HG02763 (cell line): Measurements from ENCODE around the gene RBM44.

Experiments
- ATAC-seq: cut with Tn5 transposase; IDR thresholded peaks from one replicate; pipeline ENCODE4 v1.9.1; 2021; ENCODE audit warnings: mild to moderate bottlenecking, moderate library complexity; ENCODE audit not compliant: unreplicated experiment

RBM44 gene

GRCh38 chr2:237870126-237870525 is 71.5 kb downstream of the RBM44 start:
- ATAC-seq: no peak

DNA sequence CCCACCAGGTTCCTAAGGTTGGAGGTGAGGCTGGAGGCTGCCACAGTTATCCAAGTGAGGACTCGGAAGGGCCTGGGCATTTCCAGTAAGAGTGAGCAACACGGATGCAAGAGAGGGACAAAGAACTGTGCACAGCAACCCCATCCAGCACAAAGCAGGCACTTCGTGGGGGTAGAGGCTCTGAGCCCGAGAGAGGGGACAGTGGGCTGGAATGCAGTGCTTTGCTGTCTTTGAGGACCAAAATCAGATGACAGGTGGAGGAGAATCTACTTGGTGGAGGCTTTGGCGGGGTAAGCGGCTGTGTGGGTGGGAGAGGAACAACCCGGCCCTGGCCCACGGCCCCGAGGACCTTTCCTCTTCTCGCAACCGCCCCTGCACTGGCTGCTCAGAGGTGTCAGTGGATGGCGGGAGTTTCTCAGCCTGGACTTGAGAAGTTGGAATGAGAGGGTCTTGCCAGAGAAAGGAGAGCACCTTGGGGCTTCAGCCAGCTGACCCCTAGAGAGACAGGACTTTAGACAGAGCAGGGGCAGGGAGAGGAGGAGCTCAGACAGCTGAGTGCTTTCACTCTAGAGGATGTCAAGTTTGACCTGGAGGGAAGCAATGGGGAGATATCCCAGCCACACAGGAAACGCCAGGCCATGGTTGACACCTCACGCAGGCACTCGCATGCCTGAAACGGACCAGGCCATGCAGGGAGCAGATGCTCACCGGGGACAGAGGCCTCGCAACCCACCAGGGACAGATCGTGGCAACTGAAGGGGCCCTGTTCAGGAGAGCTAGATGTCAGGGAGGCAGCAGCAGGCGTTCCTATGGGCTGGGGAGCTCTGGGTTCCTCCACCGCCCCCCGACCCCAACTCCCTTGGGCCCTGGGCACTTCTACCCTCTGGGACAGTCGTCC is 72.4 kb downstream of the RBM44 start:
- no peak for ATAC-seq

- ATAC-seq: no peak
Observed at GRCh38 chr2:237872178-237872887, 73.8 kb downstream of the RBM44 start.

GRCh38 chr2:237873421-237873831 is 74.8 kb downstream of the RBM44 start:
- ATAC-seq: no peak

- ATAC-seq: no peak
Observed at GRCh38 chr2:237873897-237874551, 75.4 kb downstream of the RBM44 start.

DNA sequence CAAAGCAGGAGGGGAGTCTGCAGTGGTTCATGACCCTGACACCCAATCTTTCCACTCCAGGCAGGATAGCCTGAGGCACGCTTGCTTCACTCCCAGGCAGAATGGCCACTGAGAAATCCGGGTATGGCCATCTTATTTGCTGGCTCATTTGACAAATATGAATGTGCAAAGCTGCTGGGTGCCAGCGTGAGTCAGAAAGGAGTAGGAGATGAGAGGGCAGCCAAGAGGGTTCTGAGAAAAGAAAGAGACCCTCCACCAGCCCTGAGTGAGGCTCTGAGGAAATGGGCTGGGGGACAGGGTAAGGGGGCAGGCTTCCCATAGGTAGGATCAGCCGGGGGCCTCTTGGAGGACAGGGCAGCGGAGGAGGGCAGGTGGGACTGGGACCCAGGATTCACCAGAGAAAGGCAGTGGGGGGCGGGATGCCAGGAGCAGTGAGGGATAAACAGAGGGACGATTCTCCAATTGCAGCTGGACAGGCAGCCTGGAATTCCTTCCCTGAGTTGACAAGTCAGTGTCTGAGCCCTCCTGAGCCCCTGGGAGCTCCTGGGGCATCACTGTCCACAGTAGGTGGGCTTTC is 76.1 kb downstream of the RBM44 start:
- no peak for ATAC-seq

GRCh38 chr2:237875256-237876060 is 76.9 kb downstream of the RBM44 start:
- ATAC-seq: no peak

GRCh38 chr2:237876061-237876526 is 77.5 kb downstream of the RBM44 start:
- ATAC-seq: no peak

GRCh38 chr2:237876532-237876931 is 78.0 kb downstream of the RBM44 start:
- ATAC-seq: no peak

- ATAC-seq: no peak
Observed at GRCh38 chr2:237876951-237877491, 78.4 kb downstream of the RBM44 start.

- ATAC-seq: no peak
Observed at GRCh38 chr2:237877576-237878307, 79.2 kb downstream of the RBM44 start.

DNA sequence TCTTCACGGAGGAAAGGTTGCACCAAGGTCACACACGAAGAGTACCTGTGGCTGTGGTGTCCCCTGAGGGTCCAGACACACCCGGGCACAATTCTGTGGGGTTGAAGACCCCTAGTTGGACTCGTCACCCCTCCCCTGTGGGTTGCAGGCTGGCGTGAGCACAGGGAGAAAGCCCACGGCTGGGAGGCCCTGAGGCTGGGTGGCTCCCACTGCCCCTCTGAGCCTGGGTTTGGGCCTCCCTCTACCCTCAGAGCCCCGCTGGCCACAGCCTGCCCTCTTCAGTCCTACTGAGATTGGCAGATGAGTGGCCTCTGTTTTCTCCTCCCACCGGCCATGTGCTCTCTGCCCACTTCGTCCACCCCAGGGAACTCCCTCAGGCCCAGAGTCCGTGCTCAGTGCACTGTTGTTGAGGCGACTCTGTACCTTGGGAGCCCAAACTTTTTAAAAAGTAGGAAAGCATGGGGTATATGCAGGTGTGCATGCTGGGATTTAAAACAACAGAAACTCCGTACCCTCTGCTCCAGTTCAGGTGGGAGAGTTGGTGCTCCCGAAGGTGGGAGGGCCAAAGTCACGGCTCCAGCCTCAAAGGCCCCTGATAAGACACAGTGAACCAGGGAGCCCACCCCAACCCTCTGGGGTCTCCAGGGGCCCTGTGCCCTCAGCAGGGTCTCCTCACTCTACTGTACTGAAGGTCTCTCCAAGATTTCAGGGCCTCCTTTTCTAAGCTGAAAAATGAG is 79.9 kb downstream of the RBM44 start:
- ATAC-seq: no peak

GRCh38 chr2:237879058-237879430 is 80.5 kb downstream of the RBM44 start:
- no peak for ATAC-seq

DNA sequence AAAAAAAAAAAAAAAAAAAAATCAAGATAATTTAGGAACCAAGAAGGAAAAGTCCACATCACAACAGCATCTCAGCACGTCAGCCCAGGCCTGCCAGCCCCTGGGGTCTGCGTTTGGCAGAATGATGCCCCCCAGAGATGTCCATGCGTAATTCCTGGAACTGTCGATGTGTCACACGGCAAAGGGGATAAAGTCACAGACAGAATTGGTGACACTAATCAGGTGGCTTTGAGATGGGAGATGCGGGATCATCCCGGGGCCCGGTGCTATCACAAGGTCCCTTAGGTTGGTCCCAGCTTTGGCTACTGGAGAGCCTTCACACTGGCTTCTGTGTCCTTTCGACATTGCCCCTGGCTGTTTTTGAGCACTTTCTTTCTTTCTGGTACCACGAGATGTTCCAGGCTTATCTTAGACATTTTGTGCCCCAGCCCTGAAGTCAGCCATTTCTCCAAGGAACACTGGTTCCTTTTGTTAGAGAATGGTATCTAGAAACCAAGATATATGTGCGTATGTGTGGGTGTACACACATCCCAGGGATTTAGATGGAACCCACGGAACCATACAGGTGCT is 81.5 kb downstream of the RBM44 start:
- ATAC-seq: no peak

GRCh38 chr2:237882510-237883481 is 84.2 kb downstream of the RBM44 start:
- no peak for ATAC-seq

GRCh38 chr2:237883951-237884446 is 85.4 kb downstream of the RBM44 start:
- ATAC-seq: no peak

DNA sequence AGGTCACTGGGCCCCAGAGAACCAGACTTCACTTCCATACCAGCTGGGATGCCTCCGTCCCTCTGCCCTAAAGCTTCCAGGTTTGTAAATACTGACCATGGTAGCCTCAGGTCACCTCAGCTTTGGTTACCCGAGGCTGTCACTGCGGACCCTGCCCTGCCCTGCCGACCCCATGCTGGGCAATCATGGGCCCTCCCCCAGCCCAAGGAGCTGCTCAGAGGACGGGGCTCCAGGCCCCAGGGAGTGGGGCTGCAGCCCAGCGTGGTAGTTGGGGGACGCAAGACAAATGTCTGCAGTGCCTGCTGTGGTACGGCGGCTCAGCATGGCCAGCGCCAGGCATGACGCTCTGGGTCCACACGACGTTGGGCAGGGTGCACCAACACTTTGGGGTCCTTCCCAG is 86.1 kb downstream of the RBM44 start:
- no peak for ATAC-seq
